ENCODE results near the gene CRY1.
"Not testable (repeated sequence)": the region's sequence is repeated elsewhere in the genome, so short reads cannot be mapped to it uniquely, and the experiment has no call there.

The CRY1 gene

GRCh38 chr12:107058190-107058589 is 35.2 kb downstream of the CRY1 start:
- DNase-seq: no peak

- DNase-seq: no peak
These were observed 36.1 kb downstream of the CRY1 start for GRCh38 chr12:107057071-107057834.

GRCh38 chr12:107053709-107054108 is 39.6 kb downstream of the CRY1 start:
- DNase-seq: no peak

- DNase-seq: no peak
These were observed 48.2 kb downstream of the CRY1 start for GRCh38 chr12:107045186-107045585.

GRCh38 chr12:107042801-107043200 is 50.5 kb downstream of the CRY1 start:
- no peak for DNase-seq

GRCh38 chr12:107035733-107036132 is 57.6 kb downstream of the CRY1 start:
- DNase-seq: no peak

GRCh38 chr12:107033758-107034739 is 59.3 kb downstream of the CRY1 start:
- DNase-seq: no peak

GRCh38 chr12:107032266-107032665 is 61.1 kb downstream of the CRY1 start:
- no peak for DNase-seq

- DNase-seq: peak; percentile 6
These were observed 62.3 kb downstream of the CRY1 start for GRCh38 chr12:107031061-107031460.

- DNase-seq: no peak
These were observed 64.3 kb downstream of the CRY1 start for GRCh38 chr12:107029081-107029480.

- DNase-seq: peak; percentile 62
These were observed 65.7 kb downstream of the CRY1 start for GRCh38 chr12:107027636-107028053.

- DNase-seq: no peak
These were observed 66.3 kb downstream of the CRY1 start for GRCh38 chr12:107026806-107027635.

GRCh38 chr12:107026356-107026755 is 67.0 kb downstream of the CRY1 start:
- DNase-seq: peak; percentile 87

- no peak for DNase-seq
These were observed 67.7 kb downstream of the CRY1 start for GRCh38 chr12:107025671-107026070.

GRCh38 chr12:107019546-107019945 is 73.8 kb downstream of the CRY1 start:
- no peak for DNase-seq

GRCh38 chr12:107017042-107017441 is 76.3 kb downstream of the CRY1 start:
- DNase-seq: no peak

- DNase-seq: peak; percentile 47
These were observed 79.3 kb downstream of the CRY1 start for GRCh38 chr12:107014055-107014454.

GRCh38 chr12:107012736-107013425 is 80.5 kb downstream of the CRY1 start:
- no peak for DNase-seq

- no peak for DNase-seq
These were observed 81.8 kb downstream of the CRY1 start for GRCh38 chr12:107011519-107011918.

- DNase-seq: no peak
These were observed 85.9 kb downstream of the CRY1 start for GRCh38 chr12:107007411-107007810.

- DNase-seq: not testable (repeated sequence)
These were observed 90.7 kb downstream of the CRY1 start for GRCh38 chr12:107002665-107003064.

- DNase-seq: no peak
These were observed 93.9 kb downstream of the CRY1 start for GRCh38 chr12:106999446-106999845.

Data from NCI-H82 (cell line).